Muscle layer of duodenum (tissue), 2 donors: ENCODE data around the gene KLHL33.

ENCODE experiments used
- H3K27ac ChIP-seq: one replicate; pipeline ENCODE4 v1.7.0; 2013; ENCODE audit warnings: mild to moderate bottlenecking, low read length
- H3K27me3 ChIP-seq: one replicate; pipeline ENCODE4 v1.7.0; 2013; ENCODE audit warnings: low read depth, mild to moderate bottlenecking, control low read depth, low read length
- H3K36me3 ChIP-seq, 2 donors: one replicate each; pipeline ENCODE4 v1.7.0; 2013; ENCODE audit warnings: low read length in 2 of 2, control low read depth in 1 of 2, mild to moderate bottlenecking in 1 of 2; ENCODE audit not compliant: insufficient read depth in 2 of 2, control insufficient read depth in 1 of 2
- H3K4me1 ChIP-seq, 2 donors: one replicate each; pipeline ENCODE4 v1.7.0; 2013; ENCODE audit warnings: low read length in 2 of 2, mild to moderate bottlenecking in 2 of 2, control low read depth in 1 of 2, moderate library complexity in 1 of 2; ENCODE audit not compliant: insufficient read depth in 2 of 2, control insufficient read depth in 1 of 2
- H3K4me3 ChIP-seq, 2 donors: one replicate each; pipeline ENCODE4 v1.7.0; 2013; ENCODE audit warnings: low read length in 2 of 2, low read depth in 1 of 2, mild to moderate bottlenecking in 1 of 2
- H3K9me3 ChIP-seq, 2 donors: one replicate each; pipeline ENCODE4 v1.7.0; 2013; ENCODE audit warnings: low read length in 2 of 2, control low read depth in 1 of 2, mild to moderate bottlenecking in 1 of 2; ENCODE audit not compliant: control insufficient read depth in 1 of 2
- donor health status: healthy.

KLHL33 gene

GRCh38 chr14:20382526-20382925 is 53.4 kb downstream of the KLHL33 start:
- Histone ChIP-seq H3K27me3 (no peaks in the 10 kb centered on the region), H3K36me3 (peaks cover 77 to 94% of the 10 kb centered on the region in 2 donors), H3K27ac (no peak overlapping the region), H3K4me3 (no peak overlapping the region), H3K9me3 (no peaks in the 10 kb centered on the region), H3K4me1 (no peaks in the 10 kb centered on the region)

- Histone ChIP-seq H3K4me3 (no peak overlapping the region), H3K36me3 (peaks cover 80 to 97% of the 10 kb centered on the region in 2 donors), H3K4me1 (no peaks in the 10 kb centered on the region), H3K27ac (no peak overlapping the region), H3K9me3 (no peaks in the 10 kb centered on the region), H3K27me3 (no peaks in the 10 kb centered on the region)
Observed at GRCh38 chr14:20381341-20381740, 54.6 kb downstream of the KLHL33 start.

GRCh38 chr14:20380681-20381080 is 55.3 kb downstream of the KLHL33 start:
- H3K4me3 ChIP-seq, result no peak overlapping the region
- peaks cover 79 to 97% of the 10 kb centered on the region in 2 donors for H3K36me3 ChIP-seq
- no peaks in the 10 kb centered on the region for H3K9me3 ChIP-seq
- no peaks in the 10 kb centered on the region for H3K4me1 ChIP-seq
- no peak overlapping the region for H3K27ac ChIP-seq
- no peaks in the 10 kb centered on the region for H3K27me3 ChIP-seq

GRCh38 chr14:20379743-20380142 is 56.2 kb downstream of the KLHL33 start:
- no peaks in the 10 kb centered on the region for H3K9me3 ChIP-seq
- no peaks in the 10 kb centered on the region for H3K27me3 ChIP-seq
- H3K4me1 ChIP-seq, result no peaks in the 10 kb centered on the region
- no peak overlapping the region for H3K27ac ChIP-seq
- no peak overlapping the region for H3K4me3 ChIP-seq
- H3K36me3 ChIP-seq, result peaks cover 75 to 99% of the 10 kb centered on the region in 2 donors

- H3K4me1 ChIP-seq, result no peaks in the 10 kb centered on the region
- H3K9me3 ChIP-seq, result no peaks in the 10 kb centered on the region
- no peak overlapping the region for H3K27ac ChIP-seq
- no peaks in the 10 kb centered on the region for H3K27me3 ChIP-seq
- peaks cover 75 to 98% of the 10 kb centered on the region in 2 donors for H3K36me3 ChIP-seq
- no peak overlapping the region for H3K4me3 ChIP-seq
Observed at GRCh38 chr14:20377171-20377570, 58.8 kb downstream of the KLHL33 start.

- H3K4me3 ChIP-seq, result no peak overlapping the region
- no peaks in the 10 kb centered on the region for H3K4me1 ChIP-seq
- H3K36me3 ChIP-seq, result peaks cover 75 to 98% of the 10 kb centered on the region in 2 donors
- H3K27ac ChIP-seq, result peak overlapping the region; percentile 64
- no peaks in the 10 kb centered on the region for H3K27me3 ChIP-seq
- no peaks in the 10 kb centered on the region for H3K9me3 ChIP-seq
Observed at GRCh38 chr14:20376071-20376588, 59.8 kb downstream of the KLHL33 start.
